ENCODE results near the gene UGCG. TPM values are rescaled to one million over a fixed set of nuclear protein-coding genes. Genes with fewer than 3 reads are reported as not detected.

The UGCG gene
- total and polyA plus RNA-seq, 2 experiments from 2014 or later = 73.1 to 148 TPM

DNA sequence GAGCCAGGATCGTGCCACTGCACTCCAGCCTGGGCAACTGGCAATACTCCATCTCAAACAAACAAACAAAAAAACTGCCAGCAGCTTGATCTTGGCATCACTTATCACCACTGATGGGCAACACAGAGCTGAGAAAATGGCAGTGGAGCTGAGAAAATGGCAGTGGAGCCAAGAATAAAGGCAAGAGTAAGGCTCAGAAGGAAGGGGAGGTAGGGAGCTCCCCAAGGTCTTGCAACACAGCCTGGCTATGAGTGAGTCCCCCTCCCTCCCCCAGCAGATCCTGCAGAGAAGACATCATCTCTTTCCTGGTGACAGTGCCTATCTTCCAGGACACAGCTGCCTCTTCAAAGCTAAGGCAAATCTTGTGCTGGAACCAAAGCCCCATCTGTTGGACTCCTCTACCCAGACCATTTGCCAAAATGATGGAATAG, 70.3 kb downstream of the UGCG start:
- Histone ChIP-seq H3K4me3 (no peak overlapping the region), H3K36me3 (ENCODE audit: low read depth) (no peaks in the 10 kb centered on the region), H3K4me1 (ENCODE audit: insufficient read depth) (peaks cover 27% of the 10 kb centered on the region), H4K20me1 (ENCODE audit: insufficient read depth) (no peaks in the 10 kb centered on the region), H3K27ac (no peak overlapping the region), H3K79me2 (ENCODE audit: insufficient read depth) (no peaks in the 10 kb centered on the region), H3F3A (ENCODE audit: insufficient read depth) (peaks cover 17% of the 10 kb centered on the region), H3K27me3 (replicated peaks; ENCODE audit: insufficient read depth) (no peaks in the 10 kb centered on the region), H3K9ac (no peak overlapping the region), H3K4me2 (ENCODE audit: unreplicated experiment) (no peak overlapping the region), H3K9me2 (ENCODE audit: insufficient read depth) (no peaks in the 10 kb centered on the region), H3K9me3 (ENCODE audit: low read depth) (no peaks in the 10 kb centered on the region), H2AFZ (no peak overlapping the region)
- WGBS, 2 experiments (ENCODE audit: low coverage in 1 of 2, low lambda C conversion rate in 2 of 2, missing lambda C conversion rate in 2 of 2) = 93 to 100% methylated on average over 1 of the region's 1 CpG
- in situ Hi-C loops (cut with MboI) = no loop called here
- peak; percentile 59 for DNase-seq
- TF ChIP-seq EZH2phosphoT487 (IDR thresholded peaks at IDR 0.05; ENCODE audit: insufficient read depth, low read depth) (no peak), EZH2 (IDR thresholded peaks at IDR 0.05; ENCODE audit: insufficient read depth, poor library complexity, severe bottlenecking) (no peak)

DNA sequence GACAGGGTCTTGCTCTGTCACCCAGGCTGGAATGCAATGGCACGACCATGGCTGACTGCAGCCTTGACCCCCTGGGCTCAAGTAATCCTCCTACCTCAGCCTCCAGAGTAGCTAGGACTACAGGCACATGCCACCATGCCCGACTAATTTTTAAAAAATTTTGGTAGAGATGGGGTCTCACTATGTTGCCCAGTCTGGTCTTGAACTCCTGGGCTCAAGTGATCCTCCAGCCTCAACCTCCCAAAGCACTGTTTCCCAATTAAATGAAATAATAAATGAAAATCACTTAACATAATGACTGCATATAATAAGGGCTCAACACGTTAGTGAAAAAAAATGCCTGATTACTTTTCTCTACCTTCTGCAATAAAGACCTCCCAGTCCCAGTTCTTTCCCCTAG, 71.0 kb downstream of the UGCG start:
- Histone ChIP-seq H3K27ac (no peak overlapping the region), H3K9me2 (ENCODE audit: insufficient read depth) (no peaks in the 10 kb centered on the region), H3K27me3 (replicated peaks; ENCODE audit: insufficient read depth) (no peaks in the 10 kb centered on the region), H4K20me1 (ENCODE audit: insufficient read depth) (no peaks in the 10 kb centered on the region), H3K4me3 (no peak overlapping the region), H3K79me2 (ENCODE audit: insufficient read depth) (no peaks in the 10 kb centered on the region), H3K36me3 (ENCODE audit: low read depth) (no peaks in the 10 kb centered on the region), H3K4me2 (ENCODE audit: unreplicated experiment) (no peak overlapping the region), H2AFZ (no peak overlapping the region), H3K9ac (no peak overlapping the region), H3K9me3 (ENCODE audit: low read depth) (no peaks in the 10 kb centered on the region), H3K4me1 (ENCODE audit: insufficient read depth) (peaks cover 26% of the 10 kb centered on the region), H3F3A (ENCODE audit: insufficient read depth) (peaks cover 15% of the 10 kb centered on the region)
- TF ChIP-seq EZH2 (IDR thresholded peaks at IDR 0.05; ENCODE audit: insufficient read depth, poor library complexity, severe bottlenecking) = no peak
- in situ Hi-C loops (cut with MboI) = no loop called here
- WGBS, 2 experiments (ENCODE audit: low coverage in 1 of 2, low lambda C conversion rate in 2 of 2, missing lambda C conversion rate in 2 of 2) = 99 to 100% methylated on average over 3 of the region's 3 CpGs
- DNase-seq = no peak

DNA sequence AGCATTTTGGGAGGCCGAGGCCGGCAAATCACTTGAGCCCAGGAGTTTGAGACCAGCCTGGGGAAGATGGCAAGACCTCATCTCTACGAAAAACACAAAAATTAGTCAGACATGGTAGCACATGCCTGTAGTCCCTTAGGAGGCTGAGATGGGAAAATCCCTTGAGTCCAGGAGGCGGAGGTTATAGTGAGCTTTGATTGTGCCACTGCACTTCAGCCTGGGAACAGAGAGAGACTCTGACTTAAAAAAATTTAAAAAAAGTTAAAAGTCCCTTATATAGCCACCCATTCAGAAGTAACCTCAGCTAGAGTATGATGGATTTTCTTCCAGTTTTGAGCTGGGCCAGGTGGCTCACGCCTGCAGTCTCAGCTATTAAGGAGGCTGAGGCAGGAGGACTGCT, 72.4 kb downstream of the UGCG start:
- TF ChIP-seq EZH2phosphoT487 (IDR thresholded peaks at IDR 0.05; ENCODE audit: insufficient read depth, low read depth) = no peak
- no peak for TF ChIP-seq EZH2 (IDR thresholded peaks at IDR 0.05; ENCODE audit: insufficient read depth, poor library complexity, severe bottlenecking)

DNA sequence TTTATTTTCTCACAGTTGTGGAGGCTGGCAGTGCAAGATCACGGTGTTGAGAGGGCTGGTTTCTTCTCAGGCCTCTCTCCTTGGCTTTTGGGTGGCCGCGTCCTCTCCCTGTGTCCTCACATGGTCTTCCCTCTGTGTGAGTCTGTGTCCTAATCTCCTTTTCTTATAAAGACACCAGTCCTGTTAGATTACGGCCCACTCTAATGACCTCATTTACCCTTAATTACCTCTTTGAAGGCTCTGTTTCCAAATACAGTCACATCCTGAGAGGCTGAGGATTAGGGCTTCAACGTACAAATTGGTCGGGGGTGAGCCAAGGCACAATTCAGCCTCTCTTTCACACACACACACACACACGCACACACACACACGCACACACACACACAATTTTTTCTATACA, 73.0 kb downstream of the UGCG start:
- H3K9ac ChIP-seq = no peak overlapping the region
- 73 to 82% methylated on average over 8 of the region's 8 CpGs for WGBS, 2 experiments (ENCODE audit: low coverage in 1 of 2, low lambda C conversion rate in 2 of 2, missing lambda C conversion rate in 2 of 2)
- H3K9me2 ChIP-seq (ENCODE audit: insufficient read depth) = no peaks in the 10 kb centered on the region
- no peaks in the 10 kb centered on the region for H3K27me3 ChIP-seq (replicated peaks; ENCODE audit: insufficient read depth)
- H3K4me3 ChIP-seq = no peak overlapping the region
- peaks cover 35% of the 10 kb centered on the region for H3K4me1 ChIP-seq (ENCODE audit: insufficient read depth)
- no peaks in the 10 kb centered on the region for H3K36me3 ChIP-seq (ENCODE audit: low read depth)
- no peak for DNase-seq
- H3K27ac ChIP-seq = no peak overlapping the region
- no peaks in the 10 kb centered on the region for H4K20me1 ChIP-seq (ENCODE audit: insufficient read depth)
- no peaks in the 10 kb centered on the region for H3K79me2 ChIP-seq (ENCODE audit: insufficient read depth)
- H3K4me2 ChIP-seq (ENCODE audit: unreplicated experiment) = no peak overlapping the region
- in situ Hi-C loops (cut with MboI) = no loop called here
- H3K9me3 ChIP-seq (ENCODE audit: low read depth) = no peaks in the 10 kb centered on the region
- peaks cover 23% of the 10 kb centered on the region for H3F3A ChIP-seq (ENCODE audit: insufficient read depth)
- H2AFZ ChIP-seq = no peak overlapping the region
- TF ChIP-seq EZH2phosphoT487 (IDR thresholded peaks at IDR 0.05; ENCODE audit: insufficient read depth, low read depth) (no peak), EZH2 (IDR thresholded peaks at IDR 0.05; ENCODE audit: insufficient read depth, poor library complexity, severe bottlenecking) (no peak)

More for the DNA sequence above, 72.4 kb downstream of the UGCG start:
- 90 to 91% methylated on average over 5 of the region's 5 CpGs for WGBS, 2 experiments (ENCODE audit: low coverage in 1 of 2, low lambda C conversion rate in 2 of 2, missing lambda C conversion rate in 2 of 2)
- Histone ChIP-seq H3K9me3 (ENCODE audit: low read depth) (no peaks in the 10 kb centered on the region), H3K4me3 (no peak overlapping the region), H4K20me1 (ENCODE audit: insufficient read depth) (no peaks in the 10 kb centered on the region), H3F3A (ENCODE audit: insufficient read depth) (peaks cover 19% of the 10 kb centered on the region), H3K27ac (no peak overlapping the region), H3K36me3 (ENCODE audit: low read depth) (no peaks in the 10 kb centered on the region), H3K27me3 (replicated peaks; ENCODE audit: insufficient read depth) (no peaks in the 10 kb centered on the region), H3K4me1 (ENCODE audit: insufficient read depth) (peaks cover 30% of the 10 kb centered on the region), H3K79me2 (ENCODE audit: insufficient read depth) (no peaks in the 10 kb centered on the region), H3K4me2 (ENCODE audit: unreplicated experiment) (no peak overlapping the region), H3K9me2 (ENCODE audit: insufficient read depth) (no peaks in the 10 kb centered on the region), H2AFZ (no peak overlapping the region), H3K9ac (no peak overlapping the region)
- in situ Hi-C loops (cut with MboI) = no loop called here
- peak; percentile 43 for DNase-seq

DNA sequence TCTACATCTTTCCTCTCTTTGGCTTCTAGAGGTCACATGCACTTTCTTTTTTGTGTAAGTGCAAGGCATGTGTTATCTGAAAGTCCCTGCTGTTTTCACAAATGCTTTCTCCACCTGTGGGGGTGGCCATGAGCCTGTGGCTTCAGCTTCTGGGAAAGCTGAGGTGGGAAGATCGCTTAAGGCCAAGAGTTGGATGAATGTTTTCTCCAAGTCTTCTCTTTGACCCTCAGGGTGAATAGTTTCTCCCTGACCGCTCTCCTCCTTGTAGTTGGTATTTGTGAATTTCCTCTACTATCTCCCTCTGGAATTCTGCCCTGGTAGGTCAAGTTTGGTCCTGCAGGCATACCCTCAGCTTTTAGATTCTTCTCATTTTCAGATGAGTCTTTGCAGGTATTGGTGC, 74.2 kb downstream of the UGCG start:
- in situ Hi-C loops (cut with MboI) = no loop called here
- no peak for TF ChIP-seq EZH2phosphoT487 (IDR thresholded peaks at IDR 0.05; ENCODE audit: insufficient read depth, low read depth)
- no peaks in the 10 kb centered on the region for H3K9me2 ChIP-seq (ENCODE audit: insufficient read depth)
- H3K4me2 ChIP-seq (ENCODE audit: unreplicated experiment) = no peak overlapping the region
- H3K4me1 ChIP-seq (ENCODE audit: insufficient read depth) = peaks cover 28% of the 10 kb centered on the region
- peaks cover 17% of the 10 kb centered on the region for H3F3A ChIP-seq (ENCODE audit: insufficient read depth)
- H3K9ac ChIP-seq = no peak overlapping the region
- H4K20me1 ChIP-seq (ENCODE audit: insufficient read depth) = no peaks in the 10 kb centered on the region
- H2AFZ ChIP-seq = no peak overlapping the region
- no peaks in the 10 kb centered on the region for H3K79me2 ChIP-seq (ENCODE audit: insufficient read depth)
- DNase-seq = no peak
- no peaks in the 10 kb centered on the region for H3K9me3 ChIP-seq (ENCODE audit: low read depth)
- no peak overlapping the region for H3K4me3 ChIP-seq
- H3K36me3 ChIP-seq (ENCODE audit: low read depth) = no peaks in the 10 kb centered on the region
- H3K27me3 ChIP-seq (replicated peaks; ENCODE audit: insufficient read depth) = no peaks in the 10 kb centered on the region
- no peak overlapping the region for H3K27ac ChIP-seq
- WGBS, 2 experiments (ENCODE audit: low coverage in 1 of 2, low lambda C conversion rate in 2 of 2, missing lambda C conversion rate in 2 of 2) = 92 to 100% methylated on average over 2 of the region's 2 CpGs
